Mammary epithelial cell (primary cell): ENCODE results near the gene EEF2.

ENCODE experiments used
- CTCF ChIP-seq, 2 donors: IDR thresholded peaks in 1 of 2; conservative IDR thresholded peaks in 1 of 2; 2 replicates each; pipeline ENCODE4 v1.5.1; 2011 to 2012; ENCODE audit warnings: inconsistent platforms in 2 of 2, low read length in 2 of 2, mild to moderate bottlenecking in 2 of 2, control low read depth in 1 of 2, low read depth in 1 of 2; ENCODE audit not compliant: insufficient read depth in 1 of 2; ENCODE audit errors: extremely low read depth in 1 of 2
- EZH2 ChIP-seq: IDR thresholded peaks from 2 replicates; pipeline ENCODE4 v1.6.1; 2012; ENCODE audit warnings: low read length, inconsistent platforms, borderline replicate concordance

GRCh38 chr19:3955688-3956087 is 29.6 kb downstream of the EEF2 start:
- TF ChIP-seq CTCF (conservative IDR thresholded peaks at IDR 0.05 in 1 of 2, IDR thresholded peaks at IDR 0.05 in 1 of 2; ENCODE audit: extremely low read depth in 1 of 2, insufficient read depth in 1 of 2, low read depth in 1 of 2, low read length in 2 of 2) (no peak), EZH2 (no peak)
